ENCODE measurements around the gene CPA2.
"Not testable (repeated sequence)": the region's sequence is repeated elsewhere in the genome, so short reads cannot be mapped to it uniquely, and the experiment has no call there.

The CPA2 gene

DNA sequence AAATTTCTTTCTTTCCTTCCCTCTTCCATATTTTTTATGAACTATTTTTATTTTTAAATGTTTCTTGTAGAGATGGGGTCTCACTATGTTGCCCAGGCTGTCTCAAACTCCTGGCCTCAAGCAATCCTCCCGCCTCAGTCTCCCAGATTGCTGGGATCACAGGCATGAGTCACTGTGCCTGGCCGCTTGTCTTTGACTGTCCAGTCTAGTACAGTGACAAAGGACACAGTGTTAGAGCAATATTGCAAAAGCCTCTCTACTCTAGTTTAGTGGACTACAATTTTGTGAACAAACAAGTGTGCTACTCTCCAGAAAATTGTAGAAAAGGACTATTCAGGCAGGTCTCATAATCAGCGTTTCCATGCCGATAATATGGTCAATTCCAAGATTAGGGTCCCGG lies 37.3 kb downstream of the CPA2 start:
- Histone ChIP-seq H3K27me3 (ENCODE audit: control insufficient read depth, insufficient read depth, low read length) (peaks cover 4% of the 10 kb centered on the region), H3K4me3 (ENCODE audit: low read length) (no peak overlapping the region), H3K9ac (ENCODE audit: low read length) (no peak overlapping the region), H3K4me1 (ENCODE audit: control insufficient read depth, insufficient read depth, low read length) (no peaks in the 10 kb centered on the region), H3K36me3 (ENCODE audit: control insufficient read depth, insufficient read depth, low read length) (no peaks in the 10 kb centered on the region), H3K9me3 (ENCODE audit: control insufficient read depth, low read length) (no peaks in the 10 kb centered on the region)

DNA sequence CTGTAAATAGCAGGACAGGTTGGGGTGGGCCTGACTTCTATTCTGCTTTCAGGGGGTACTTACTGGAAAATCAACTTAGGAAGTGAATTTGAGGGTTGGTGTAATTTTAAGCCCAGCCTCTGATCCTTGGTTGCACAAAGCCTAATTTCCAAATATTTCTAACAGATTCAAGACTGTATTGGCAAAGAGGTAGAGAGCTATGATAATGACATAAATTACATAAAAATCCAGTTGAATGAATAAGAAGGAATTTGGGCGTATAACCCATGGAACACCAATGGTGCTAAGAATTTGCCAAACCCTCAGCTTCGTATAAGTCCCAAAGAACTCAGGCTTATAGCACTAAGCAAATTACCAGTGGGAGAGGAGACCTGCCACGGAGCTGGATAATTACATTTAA lies 38.2 kb downstream of the CPA2 start:
- Histone ChIP-seq H3K27me3 (ENCODE audit: control insufficient read depth, insufficient read depth, low read length) (peaks cover 4% of the 10 kb centered on the region), H3K9me3 (ENCODE audit: control insufficient read depth, low read length) (no peaks in the 10 kb centered on the region), H3K4me3 (ENCODE audit: low read length) (no peak overlapping the region), H3K4me1 (ENCODE audit: control insufficient read depth, insufficient read depth, low read length) (no peaks in the 10 kb centered on the region), H3K9ac (ENCODE audit: low read length) (no peak overlapping the region), H3K36me3 (ENCODE audit: control insufficient read depth, insufficient read depth, low read length) (no peaks in the 10 kb centered on the region)

GRCh38 chr7:130305433-130306042 lies 38.9 kb downstream of the CPA2 start:
- Histone ChIP-seq H3K9ac (ENCODE audit: low read length) (no peak overlapping the region), H3K27me3 (ENCODE audit: control insufficient read depth, insufficient read depth, low read length) (peaks cover 4% of the 10 kb centered on the region), H3K9me3 (ENCODE audit: control insufficient read depth, low read length) (no peaks in the 10 kb centered on the region), H3K36me3 (ENCODE audit: control insufficient read depth, insufficient read depth, low read length) (no peaks in the 10 kb centered on the region), H3K4me3 (ENCODE audit: low read length) (no peak overlapping the region), H3K4me1 (ENCODE audit: control insufficient read depth, insufficient read depth, low read length) (no peaks in the 10 kb centered on the region)

GRCh38 chr7:130309986-130310385 lies 43.3 kb downstream of the CPA2 start:
- H3K4me3 ChIP-seq (ENCODE audit: low read length): no peak overlapping the region
- peaks cover 6% of the 10 kb centered on the region for H3K27me3 ChIP-seq (ENCODE audit: control insufficient read depth, insufficient read depth, low read length)
- no peaks in the 10 kb centered on the region for H3K9me3 ChIP-seq (ENCODE audit: control insufficient read depth, low read length)
- no peak overlapping the region for H3K9ac ChIP-seq (ENCODE audit: low read length)
- H3K4me1 ChIP-seq (ENCODE audit: control insufficient read depth, insufficient read depth, low read length): no peaks in the 10 kb centered on the region
- no peaks in the 10 kb centered on the region for H3K36me3 ChIP-seq (ENCODE audit: control insufficient read depth, insufficient read depth, low read length)

DNA sequence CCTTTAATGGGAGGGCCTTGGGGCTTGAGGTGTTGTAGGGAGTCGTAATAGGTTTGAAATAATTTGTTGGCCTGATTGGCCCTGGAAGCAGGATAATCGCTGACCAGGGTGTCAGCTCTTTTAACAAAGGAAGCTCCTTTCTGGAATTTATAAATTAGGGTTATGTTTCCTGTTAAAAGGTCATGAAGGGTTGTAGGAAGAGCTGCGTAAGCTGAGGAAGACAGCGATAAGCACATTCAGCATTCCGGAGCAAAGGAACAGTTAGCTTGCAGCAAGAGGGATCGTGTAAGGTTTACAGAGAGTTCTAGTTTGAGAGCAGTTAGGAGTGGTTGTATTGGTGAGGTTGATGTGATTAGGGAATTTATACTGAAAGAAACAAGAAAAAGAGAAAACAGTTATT lies 47.6 kb downstream of the CPA2 start:
- Histone ChIP-seq H3K36me3 (ENCODE audit: control insufficient read depth, insufficient read depth, low read length) (no peaks in the 10 kb centered on the region), H3K4me1 (ENCODE audit: control insufficient read depth, insufficient read depth, low read length) (no peaks in the 10 kb centered on the region), H3K4me3 (ENCODE audit: low read length) (no peak overlapping the region), H3K9ac (ENCODE audit: low read length) (no peak overlapping the region), H3K27me3 (ENCODE audit: control insufficient read depth, insufficient read depth, low read length) (peaks cover 6% of the 10 kb centered on the region), H3K9me3 (ENCODE audit: control insufficient read depth, low read length) (no peaks in the 10 kb centered on the region)

DNA sequence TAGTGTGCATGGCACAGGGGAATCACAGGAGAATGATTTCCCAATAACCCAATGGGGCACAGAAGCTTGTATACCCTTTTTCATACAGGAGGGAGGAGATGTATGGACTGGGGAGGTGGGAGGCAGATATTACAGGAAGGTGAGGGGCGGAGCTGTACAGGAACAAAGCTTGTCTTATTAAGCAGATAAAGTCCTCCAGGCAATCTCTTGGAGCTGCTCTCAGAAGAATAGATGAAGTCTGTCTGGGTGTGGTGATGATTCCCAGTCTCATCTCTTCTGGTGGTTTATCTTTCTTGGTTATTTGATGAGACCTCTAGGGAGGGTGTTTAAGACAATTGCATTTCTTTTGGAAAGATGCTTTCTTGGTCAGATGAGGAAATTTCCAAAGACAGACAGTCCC lies 52.9 kb downstream of the CPA2 start:
- no peak overlapping the region for H3K4me3 ChIP-seq (ENCODE audit: low read length)
- H3K9ac ChIP-seq (ENCODE audit: low read length): no peak overlapping the region
- H3K36me3 ChIP-seq (ENCODE audit: control insufficient read depth, insufficient read depth, low read length): no peaks in the 10 kb centered on the region
- H3K27me3 ChIP-seq (ENCODE audit: control insufficient read depth, insufficient read depth, low read length): peaks cover 4% of the 10 kb centered on the region
- no peaks in the 10 kb centered on the region for H3K4me1 ChIP-seq (ENCODE audit: control insufficient read depth, insufficient read depth, low read length)
- no peaks in the 10 kb centered on the region for H3K9me3 ChIP-seq (ENCODE audit: control insufficient read depth, low read length)

DNA sequence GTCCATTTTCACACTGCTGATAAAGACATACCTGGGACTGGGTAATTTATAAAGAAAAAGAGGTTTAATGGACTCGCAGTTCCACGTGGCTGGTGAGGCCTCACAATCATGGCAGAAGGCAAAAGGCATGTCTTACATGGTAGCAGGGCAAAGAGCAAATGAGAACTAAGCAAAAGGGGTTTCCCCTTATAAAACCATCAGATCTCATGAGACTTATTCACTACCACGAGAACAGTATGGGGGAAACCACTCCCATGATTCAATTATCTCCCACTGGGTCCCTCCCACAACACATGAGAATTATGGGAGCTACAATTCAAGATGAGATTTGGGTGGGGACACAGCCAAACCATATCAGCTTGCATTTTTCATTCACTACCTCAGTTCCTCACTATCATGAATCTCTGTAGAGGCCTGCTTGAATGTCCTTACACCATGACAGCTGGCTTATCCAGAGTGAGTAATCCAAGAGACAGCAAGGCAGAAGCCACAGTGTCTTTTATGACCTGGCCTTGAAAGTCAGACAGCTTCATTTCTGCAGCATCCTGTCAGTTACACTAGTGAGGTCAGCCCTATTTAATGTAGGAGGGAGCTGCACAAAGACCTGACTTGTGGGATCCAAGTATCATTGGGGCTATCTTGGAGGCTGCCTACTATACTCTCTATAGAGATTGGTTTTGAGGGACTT lies 55.0 kb downstream of the CPA2 start:
- not testable (repeated sequence) for H3K9me3 ChIP-seq (ENCODE audit: control insufficient read depth, low read length); H3K36me3 ChIP-seq (ENCODE audit: control insufficient read depth, insufficient read depth, low read length); H3K9ac ChIP-seq (ENCODE audit: low read length); H3K27me3 ChIP-seq (ENCODE audit: control insufficient read depth, insufficient read depth, low read length); H3K4me3 ChIP-seq (ENCODE audit: low read length); H3K4me1 ChIP-seq (ENCODE audit: control insufficient read depth, insufficient read depth, low read length)

DNA sequence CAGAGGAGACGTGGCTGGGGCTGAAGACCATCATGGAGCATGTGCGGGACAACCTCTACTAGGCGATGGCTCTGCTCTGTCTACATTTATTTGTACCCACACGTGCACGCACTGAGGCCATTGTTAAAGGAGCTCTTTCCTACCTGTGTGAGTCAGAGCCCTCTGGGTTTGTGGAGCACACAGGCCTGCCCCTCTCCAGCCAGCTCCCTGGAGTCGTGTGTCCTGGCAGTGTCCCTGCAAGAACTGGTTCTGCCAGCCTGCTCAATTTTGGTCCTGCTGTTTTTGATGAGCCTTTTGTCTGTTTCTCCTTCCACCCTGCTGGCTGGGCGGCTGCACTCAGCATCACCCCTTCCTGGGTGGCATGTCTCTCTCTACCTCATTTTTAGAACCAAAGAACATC lies 56.0 kb downstream of the CPA2 start:
- H3K4me1 ChIP-seq (ENCODE audit: control insufficient read depth, insufficient read depth, low read length): no peaks in the 10 kb centered on the region

DNA sequence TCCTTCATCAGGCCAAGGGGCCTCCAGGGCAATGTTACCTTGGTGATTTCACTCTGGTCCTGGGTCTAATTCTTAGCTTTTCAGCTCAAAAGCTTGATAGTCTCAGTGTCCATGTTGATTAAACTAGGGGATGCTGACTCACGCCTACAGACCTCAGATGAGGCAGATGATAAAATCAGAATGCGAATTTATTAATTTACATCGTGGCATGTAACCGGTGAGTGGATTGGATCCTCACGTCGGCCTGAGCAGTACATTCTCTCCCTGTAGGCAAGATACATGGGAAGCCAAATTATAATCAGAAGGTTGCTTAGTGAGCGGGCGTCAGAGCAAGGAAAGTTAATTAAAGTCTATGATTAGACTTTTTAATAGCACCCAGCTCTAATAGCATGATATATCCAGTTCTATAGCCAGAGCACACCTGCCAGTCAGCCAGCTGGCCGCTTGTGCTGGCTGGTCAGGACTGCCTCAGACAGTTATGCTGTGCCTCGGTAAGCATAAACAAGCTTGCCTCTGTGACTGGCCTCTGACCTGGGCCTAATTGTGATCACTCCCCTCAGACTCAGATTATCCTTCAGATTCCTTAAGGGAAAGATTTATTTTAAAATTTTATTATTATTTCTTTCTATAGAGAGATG lies 57.8 kb downstream of the CPA2 start:
- no peaks in the 10 kb centered on the region for H3K4me1 ChIP-seq (ENCODE audit: control insufficient read depth, insufficient read depth, low read length)
- H3K4me3 ChIP-seq (ENCODE audit: low read length): no peak overlapping the region
- H3K36me3 ChIP-seq (ENCODE audit: control insufficient read depth, insufficient read depth, low read length): no peaks in the 10 kb centered on the region
- H3K9ac ChIP-seq (ENCODE audit: low read length): no peak overlapping the region
- H3K9me3 ChIP-seq (ENCODE audit: control insufficient read depth, low read length): no peaks in the 10 kb centered on the region
- no peaks in the 10 kb centered on the region for H3K27me3 ChIP-seq (ENCODE audit: control insufficient read depth, insufficient read depth, low read length)

More for the DNA sequence above, 56.0 kb downstream of the CPA2 start:
- no peaks in the 10 kb centered on the region for H3K9me3 ChIP-seq (ENCODE audit: control insufficient read depth, low read length)
- H3K27me3 ChIP-seq (ENCODE audit: control insufficient read depth, insufficient read depth, low read length): no peaks in the 10 kb centered on the region
- no peaks in the 10 kb centered on the region for H3K36me3 ChIP-seq (ENCODE audit: control insufficient read depth, insufficient read depth, low read length)
- no peak overlapping the region for H3K4me3 ChIP-seq (ENCODE audit: low read length)
- H3K9ac ChIP-seq (ENCODE audit: low read length): no peak overlapping the region

- H3K4me3 ChIP-seq (ENCODE audit: low read length): no peak overlapping the region
- H3K36me3 ChIP-seq (ENCODE audit: control insufficient read depth, insufficient read depth, low read length): no peaks in the 10 kb centered on the region
Measured at GRCh38 chr7:130329681-130330080, 63.0 kb downstream of the CPA2 start.

GRCh38 chr7:130332259-130333053 lies 65.8 kb downstream of the CPA2 start:
- no peaks in the 10 kb centered on the region for H3K36me3 ChIP-seq (ENCODE audit: control insufficient read depth, insufficient read depth, low read length)
- no peaks in the 10 kb centered on the region for H3K9me3 ChIP-seq (ENCODE audit: control insufficient read depth, low read length)
- H3K9ac ChIP-seq (ENCODE audit: low read length): no peak overlapping the region
- H3K4me3 ChIP-seq (ENCODE audit: low read length): no peak overlapping the region
- H3K27me3 ChIP-seq (ENCODE audit: control insufficient read depth, insufficient read depth, low read length): no peaks in the 10 kb centered on the region
- H3K4me1 ChIP-seq (ENCODE audit: control insufficient read depth, insufficient read depth, low read length): no peaks in the 10 kb centered on the region

More at GRCh38 chr7:130329681-130330080, 63.0 kb downstream of the CPA2 start:
- Histone ChIP-seq H3K27me3 (ENCODE audit: control insufficient read depth, insufficient read depth, low read length) (no peaks in the 10 kb centered on the region), H3K9me3 (ENCODE audit: control insufficient read depth, low read length) (no peaks in the 10 kb centered on the region), H3K4me1 (ENCODE audit: control insufficient read depth, insufficient read depth, low read length) (no peaks in the 10 kb centered on the region), H3K9ac (ENCODE audit: low read length) (no peak overlapping the region)

GRCh38 chr7:130333832-130334231 lies 67.2 kb downstream of the CPA2 start:
- Histone ChIP-seq H3K4me1 (ENCODE audit: control insufficient read depth, insufficient read depth, low read length) (no peaks in the 10 kb centered on the region), H3K36me3 (ENCODE audit: control insufficient read depth, insufficient read depth, low read length) (no peaks in the 10 kb centered on the region), H3K4me3 (ENCODE audit: low read length) (no peak overlapping the region), H3K27me3 (ENCODE audit: control insufficient read depth, insufficient read depth, low read length) (no peaks in the 10 kb centered on the region), H3K9me3 (ENCODE audit: control insufficient read depth, low read length) (no peaks in the 10 kb centered on the region), H3K9ac (ENCODE audit: low read length) (no peak overlapping the region)

Data from mucosa of stomach (tissue), 1 donor.